Hematopoietic multipotent progenitor cell treated with erythropoietin and hydrocortisone succinate and interleukin-3 and kit ligand, for 15 days (in vitro differentiated cells): ENCODE results near the gene ERAP2.

Experiments used
- DNase-seq: peaks from one replicate; pipeline ENCODE4 v3.0.0-alpha.2; 2015; ENCODE audit warnings: low spot score

The ERAP2 gene

GRCh38 chr5:96932026-96932425, 55.7 kb downstream of the ERAP2 start:
- DNase-seq = no peak

GRCh38 chr5:96933764-96934707, 57.7 kb downstream of the ERAP2 start:
- DNase-seq = peak; percentile 18

- peak; percentile 87 for DNase-seq
Observed at GRCh38 chr5:96934708-96935558, 58.6 kb downstream of the ERAP2 start.

- peak; percentile 87 for DNase-seq
Observed at GRCh38 chr5:96935559-96936430, 59.5 kb downstream of the ERAP2 start, which contains the start of gene LNPEP. LNPEP (plus strand) TSS chr5:96936080; CDS start chr5:96936156, 76 bp downstream.

GRCh38 chr5:96936431-96937320, 60.4 kb downstream of the ERAP2 start:
- peak; percentile 17 for DNase-seq

- DNase-seq = no peak
Observed at GRCh38 chr5:96940586-96940985, 64.3 kb downstream of the ERAP2 start.

GRCh38 chr5:96941140-96941539, 64.8 kb downstream of the ERAP2 start:
- DNase-seq = no peak

GRCh38 chr5:96942078-96942477, 65.8 kb downstream of the ERAP2 start:
- DNase-seq = no peak

- DNase-seq = no peak
Observed at GRCh38 chr5:96942911-96943310, 66.6 kb downstream of the ERAP2 start.

- no peak for DNase-seq
Observed at GRCh38 chr5:96943799-96944198, 67.5 kb downstream of the ERAP2 start.

- no peak for DNase-seq
Observed at GRCh38 chr5:96945144-96945897, 69.0 kb downstream of the ERAP2 start.

- no peak for DNase-seq
Observed at GRCh38 chr5:96946381-96946780, 70.1 kb downstream of the ERAP2 start.

- DNase-seq = no peak
Observed at GRCh38 chr5:96952118-96952750, 75.9 kb downstream of the ERAP2 start.

- DNase-seq = no peak
Observed at GRCh38 chr5:96952974-96953730, 76.9 kb downstream of the ERAP2 start.

GRCh38 chr5:96957254-96958049, 81.2 kb downstream of the ERAP2 start:
- no peak for DNase-seq

GRCh38 chr5:96958977-96959376, 82.7 kb downstream of the ERAP2 start:
- DNase-seq = no peak

GRCh38 chr5:96961053-96961452, 84.8 kb downstream of the ERAP2 start:
- no peak for DNase-seq

GRCh38 chr5:96962540-96962991, 86.3 kb downstream of the ERAP2 start:
- peak; percentile 23 for DNase-seq
